ENCODE results near the gene VAT1. TPM values are rescaled to one million over a fixed set of nuclear protein-coding genes. Genes with fewer than 3 reads are reported as not detected.

Gene VAT1
- total RNA-seq, 1 experiment from 2014 or later = 262 TPM

DNA sequence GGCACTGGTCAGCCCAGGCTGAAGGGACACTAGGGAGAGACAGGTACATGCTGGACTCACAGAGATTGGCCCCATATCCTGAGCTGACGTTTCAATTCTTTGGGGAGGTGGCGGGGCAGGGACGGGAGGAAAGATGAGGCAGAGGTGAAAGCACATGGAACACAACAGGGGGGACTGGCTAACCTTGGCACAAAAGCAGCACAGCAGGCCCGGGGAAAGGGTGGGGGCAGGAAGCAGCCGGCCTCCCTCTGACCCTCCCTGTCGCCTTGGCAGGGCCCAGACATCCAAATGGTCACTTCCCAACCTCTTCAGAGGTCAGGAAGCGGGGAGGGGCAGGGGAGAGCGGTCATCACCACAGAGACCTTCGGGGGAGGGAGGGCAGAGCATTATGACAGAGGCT is 6.6 kb downstream of the VAT1 start:
- peaks cover 3% of the 10 kb centered on the region for H3K4me1 ChIP-seq (ENCODE audit: insufficient read depth, low read length)
- H3K4me3 Mint-ChIP-seq = peak overlapping the region in 1 of 2 experiments; percentile 7; a peak in 2 of 5 replicates

More for the DNA sequence above, 6.6 kb downstream of the VAT1 start:
- no CpG with 5 or more reads among the region's 9 CpGs for WGBS (ENCODE audit: extremely low coverage, insufficient read length, low lambda C conversion rate)
- no peak overlapping the region for H3K4ac ChIP-seq (ENCODE audit: low read depth, low read length)
- no peak for DNase-seq
- H2BK120ac ChIP-seq (ENCODE audit: low read depth, low read length, poor library complexity, severe bottlenecking) = no peak overlapping the region
- no peak overlapping the region for H3K56ac ChIP-seq (ENCODE audit: insufficient read length, low read depth, low read length)
- H4K91ac ChIP-seq (ENCODE audit: insufficient read length, low read depth, low read length) = no peak overlapping the region
- H3K27ac Mint-ChIP-seq = peak overlapping the region; percentile 56 to 85 (median 85); a peak in 6 of 7 replicates
- H3K9me3 ChIP-seq (ENCODE audit: control insufficient read depth, low read depth, low read length) = no peaks in the 10 kb centered on the region
- H3K23me2 ChIP-seq (ENCODE audit: insufficient read length, low read depth, low read length, poor library complexity, severe bottlenecking) = no peaks in the 10 kb centered on the region
- H3K18ac ChIP-seq (ENCODE audit: insufficient read length, low read depth, low read length) = no peak overlapping the region
- H3K14ac ChIP-seq (ENCODE audit: insufficient read depth, low read length) = no peak overlapping the region
- H2BK5ac ChIP-seq (ENCODE audit: insufficient read length, low read length) = no peak overlapping the region
- H4K20me1 ChIP-seq (ENCODE audit: control insufficient read depth, insufficient read depth, insufficient read length) = no peaks in the 10 kb centered on the region
- no peak overlapping the region for H3K23ac ChIP-seq (ENCODE audit: insufficient read length, low read depth, low read length)
- H3K79me2 ChIP-seq (ENCODE audit: insufficient read depth, low read length) = no peaks in the 10 kb centered on the region
- no peaks in the 10 kb centered on the region for H3K79me1 ChIP-seq (ENCODE audit: insufficient read depth, low read depth, low read length, poor library complexity, severe bottlenecking)
- no peak overlapping the region for H3K9ac ChIP-seq (ENCODE audit: extremely low read depth, insufficient read length, low read length)
- H3K27me3 Mint-ChIP-seq (ENCODE audit: low read depth) = no peaks in the 10 kb centered on the region
- no peak overlapping the region for H4K8ac ChIP-seq (replicated peaks; ENCODE audit: insufficient read length, low read depth, low read length)
- no peak overlapping the region for H3K4me2 ChIP-seq (ENCODE audit: insufficient read depth, insufficient read length, low read length)
- no peaks in the 10 kb centered on the region for H3K27me3 ChIP-seq (ENCODE audit: insufficient read depth, low read length)
- H2BK15ac ChIP-seq (ENCODE audit: low read depth, low read length) = no peak overlapping the region
- H3K4me1 Mint-ChIP-seq = peaks cover 32 to 61% of the 10 kb centered on the region in 2 experiments
- no peaks in the 10 kb centered on the region for H3K9me3 Mint-ChIP-seq
- no peak overlapping the region for H3T11ph ChIP-seq (ENCODE audit: low read length)
- H2BK20ac ChIP-seq (ENCODE audit: low read depth, low read length, poor library complexity, severe bottlenecking) = no peak overlapping the region
- TF ChIP-seq, protein P1, sequence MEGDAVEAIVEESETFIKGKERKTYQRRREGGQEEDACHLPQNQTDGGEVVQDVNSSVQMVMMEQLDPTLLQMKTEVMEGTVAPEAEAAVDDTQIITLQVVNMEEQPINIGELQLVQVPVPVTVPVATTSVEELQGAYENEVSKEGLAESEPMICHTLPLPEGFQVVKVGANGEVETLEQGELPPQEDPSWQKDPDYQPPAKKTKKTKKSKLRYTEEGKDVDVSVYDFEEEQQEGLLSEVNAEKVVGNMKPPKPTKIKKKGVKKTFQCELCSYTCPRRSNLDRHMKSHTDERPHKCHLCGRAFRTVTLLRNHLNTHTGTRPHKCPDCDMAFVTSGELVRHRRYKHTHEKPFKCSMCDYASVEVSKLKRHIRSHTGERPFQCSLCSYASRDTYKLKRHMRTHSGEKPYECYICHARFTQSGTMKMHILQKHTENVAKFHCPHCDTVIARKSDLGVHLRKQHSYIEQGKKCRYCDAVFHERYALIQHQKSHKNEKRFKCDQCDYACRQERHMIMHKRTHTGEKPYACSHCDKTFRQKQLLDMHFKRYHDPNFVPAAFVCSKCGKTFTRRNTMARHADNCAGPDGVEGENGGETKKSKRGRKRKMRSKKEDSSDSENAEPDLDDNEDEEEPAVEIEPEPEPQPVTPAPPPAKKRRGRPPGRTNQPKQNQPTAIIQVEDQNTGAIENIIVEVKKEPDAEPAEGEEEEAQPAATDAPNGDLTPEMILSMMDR (conservative IDR thresholded peaks at IDR 0.05) = no peak
- H4K5ac ChIP-seq (ENCODE audit: insufficient read length, low read depth, low read length) = no peak overlapping the region
- H3K36me3 Mint-ChIP-seq (ENCODE audit: insufficient read depth in 1 of 3, low read depth in 3 of 3) = peaks cover 11 to 47% (median 45%) of the 10 kb centered on the region in 3 experiments; a peak in 6 of 7 replicates
- H2AFZ ChIP-seq (ENCODE audit: low read length) = no peak overlapping the region
- H2AK5ac ChIP-seq (ENCODE audit: insufficient read length, low read length) = no peak overlapping the region
- H3K27ac ChIP-seq (ENCODE audit: insufficient read length, low read depth, low read length) = no peak overlapping the region
- H2BK12ac ChIP-seq (ENCODE audit: insufficient read length, low read depth, low read length) = no peak overlapping the region

All from H9 (cell line).